ENCODE data around the gene FBXL3. TPM values are rescaled to one million over a fixed set of nuclear protein-coding genes. Genes with fewer than 3 reads are reported as not detected.

Gene FBXL3
- total and polyA plus RNA-seq, 4 donors = 10.2 to 60.4 (median 28.1) TPM

GRCh38 chr13:76971215-76971614 is 55.7 kb downstream of the FBXL3 start (continued):
- TF ChIP-seq FOXA1 (IDR thresholded peaks at IDR 0.05) (no peak), NR2F2 (IDR thresholded peaks at IDR 0.05) (no peak), SP1 (IDR thresholded peaks at IDR 0.05) (no peak), FOXA2 (IDR thresholded peaks at IDR 0.05) (no peak), RXRA (IDR thresholded peaks at IDR 0.05) (no peak), HNF4G (IDR thresholded peaks at IDR 0.05) (no peak), ATF3 (IDR thresholded peaks at IDR 0.05) (no peak), JUND (IDR thresholded peaks at IDR 0.05) (no peak), RAD21 (IDR thresholded peaks at IDR 0.05) (no peak)
- TF ChIP-seq, protein P1, sequence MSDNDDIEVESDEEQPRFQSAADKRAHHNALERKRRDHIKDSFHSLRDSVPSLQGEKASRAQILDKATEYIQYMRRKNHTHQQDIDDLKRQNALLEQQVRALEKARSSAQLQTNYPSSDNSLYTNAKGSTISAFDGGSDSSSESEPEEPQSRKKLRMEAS (IDR thresholded peaks at IDR 0.05) = no peak

DNA sequence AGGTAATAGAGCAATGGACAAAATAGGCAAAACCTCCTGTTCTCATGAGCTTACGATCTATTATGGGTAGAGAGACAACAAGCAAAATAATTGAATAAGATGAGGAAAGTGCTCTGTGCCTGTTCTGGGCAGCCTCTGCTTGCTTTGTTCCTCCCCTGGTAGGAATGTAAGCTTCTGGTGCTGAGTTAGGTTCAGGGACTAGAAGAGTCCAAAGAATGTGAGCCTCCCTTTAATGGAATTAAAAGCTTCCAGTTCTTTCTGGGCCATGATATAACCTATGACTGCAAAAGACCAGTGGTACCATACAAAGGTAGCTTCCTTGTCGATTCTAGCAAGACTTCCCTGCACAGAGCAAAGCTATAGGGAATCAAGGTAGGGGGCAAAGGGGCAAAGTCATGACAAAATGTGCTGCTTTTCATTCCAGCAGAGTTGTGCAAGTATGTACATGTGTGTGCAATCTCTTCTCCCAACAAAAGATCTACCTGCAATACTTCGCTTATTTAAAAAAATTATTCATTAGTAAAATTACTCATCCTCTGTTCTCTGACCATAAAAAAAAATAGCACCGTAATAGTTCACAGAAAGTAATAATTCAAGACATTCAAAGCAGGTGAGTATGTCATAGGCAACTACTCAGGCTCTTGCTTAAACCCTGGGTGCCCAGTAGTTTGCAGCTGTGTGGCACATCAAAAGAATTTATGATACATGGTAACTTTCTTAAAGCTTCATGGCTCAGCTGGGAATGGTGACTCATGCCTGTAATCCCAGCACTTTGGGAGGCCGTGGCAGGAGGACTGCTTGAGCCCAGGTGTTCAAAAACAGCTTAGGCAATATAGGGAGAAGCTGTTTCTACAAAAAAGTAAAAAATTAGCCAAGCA is 57.2 kb downstream of the FBXL3 start:
- no peaks in the 10 kb centered on the region for H3K9me3 ChIP-seq (ENCODE audit: control insufficient read depth in 4 of 4, low read length in 3 of 4)
- H3K4me3 ChIP-seq (ENCODE audit: low read depth in 1 of 3, low read length in 3 of 3) = no peak overlapping the region
- H3K36me3 ChIP-seq (ENCODE audit: control insufficient read depth in 4 of 4, insufficient read depth in 3 of 4, low read depth in 1 of 4, low read length in 3 of 4) = no peaks in the 10 kb centered on the region
- no peak overlapping the region for H3K27ac ChIP-seq (ENCODE audit: low read depth in 1 of 2, low read length in 2 of 2)
- H3K9ac ChIP-seq (ENCODE audit: low read depth in 1 of 2, low read length in 2 of 2) = no peak overlapping the region
- H3K4me1 ChIP-seq (ENCODE audit: control insufficient read depth in 4 of 4, insufficient read depth in 4 of 4, low read length in 3 of 4) = no peaks in the 10 kb centered on the region
- peaks cover 0 to 2% (median 0%) of the 10 kb centered on the region in 4 donors for H3K27me3 ChIP-seq (ENCODE audit: control insufficient read depth in 4 of 4, insufficient read depth in 4 of 4, low read length in 3 of 4)
- 80% methylated on average over 5 of the region's 5 CpGs for whole genome bisulfite sequencing
- no peak for DNase-seq (ENCODE audit: low spot score)
- TF ChIP-seq, protein P2, sequence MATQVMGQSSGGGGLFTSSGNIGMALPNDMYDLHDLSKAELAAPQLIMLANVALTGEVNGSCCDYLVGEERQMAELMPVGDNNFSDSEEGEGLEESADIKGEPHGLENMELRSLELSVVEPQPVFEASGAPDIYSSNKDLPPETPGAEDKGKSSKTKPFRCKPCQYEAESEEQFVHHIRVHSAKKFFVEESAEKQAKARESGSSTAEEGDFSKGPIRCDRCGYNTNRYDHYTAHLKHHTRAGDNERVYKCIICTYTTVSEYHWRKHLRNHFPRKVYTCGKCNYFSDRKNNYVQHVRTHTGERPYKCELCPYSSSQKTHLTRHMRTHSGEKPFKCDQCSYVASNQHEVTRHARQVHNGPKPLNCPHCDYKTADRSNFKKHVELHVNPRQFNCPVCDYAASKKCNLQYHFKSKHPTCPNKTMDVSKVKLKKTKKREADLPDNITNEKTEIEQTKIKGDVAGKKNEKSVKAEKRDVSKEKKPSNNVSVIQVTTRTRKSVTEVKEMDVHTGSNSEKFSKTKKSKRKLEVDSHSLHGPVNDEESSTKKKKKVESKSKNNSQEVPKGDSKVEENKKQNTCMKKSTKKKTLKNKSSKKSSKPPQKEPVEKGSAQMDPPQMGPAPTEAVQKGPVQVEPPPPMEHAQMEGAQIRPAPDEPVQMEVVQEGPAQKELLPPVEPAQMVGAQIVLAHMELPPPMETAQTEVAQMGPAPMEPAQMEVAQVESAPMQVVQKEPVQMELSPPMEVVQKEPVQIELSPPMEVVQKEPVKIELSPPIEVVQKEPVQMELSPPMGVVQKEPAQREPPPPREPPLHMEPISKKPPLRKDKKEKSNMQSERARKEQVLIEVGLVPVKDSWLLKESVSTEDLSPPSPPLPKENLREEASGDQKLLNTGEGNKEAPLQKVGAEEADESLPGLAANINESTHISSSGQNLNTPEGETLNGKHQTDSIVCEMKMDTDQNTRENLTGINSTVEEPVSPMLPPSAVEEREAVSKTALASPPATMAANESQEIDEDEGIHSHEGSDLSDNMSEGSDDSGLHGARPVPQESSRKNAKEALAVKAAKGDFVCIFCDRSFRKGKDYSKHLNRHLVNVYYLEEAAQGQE (IDR thresholded peaks at IDR 0.05) = no peak

DNA sequence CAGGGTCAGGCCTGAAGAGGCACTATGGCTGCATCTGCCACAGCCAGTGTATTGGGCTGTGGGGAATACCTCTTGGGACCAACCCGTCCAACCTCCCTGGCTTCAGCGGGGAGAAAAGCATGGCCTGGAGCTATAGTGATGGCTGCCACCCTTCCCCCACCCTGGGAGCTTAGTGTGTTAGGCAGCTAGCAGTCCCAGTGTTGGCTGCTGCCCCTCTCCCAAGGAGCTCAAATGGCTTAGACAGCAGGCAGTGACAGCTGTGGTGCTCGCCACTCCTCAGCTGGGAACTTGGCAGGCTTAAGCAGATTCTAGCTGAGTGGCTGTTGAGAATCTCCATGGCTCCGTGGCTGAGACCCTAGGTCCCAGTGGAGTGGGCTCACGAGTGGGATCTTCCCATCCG is 58.9 kb downstream of the FBXL3 start:
- TF ChIP-seq GABPA (IDR thresholded peaks at IDR 0.05 in 1 of 2, conservative IDR thresholded peaks at IDR 0.05 in 1 of 2) (no peak), ATF3 (IDR thresholded peaks at IDR 0.05) (no peak), JUND (IDR thresholded peaks at IDR 0.05) (no peak), ZBTB33 (IDR thresholded peaks at IDR 0.05) (no peak), RAD21 (IDR thresholded peaks at IDR 0.05) (no peak), TAF1 (conservative IDR thresholded peaks at IDR 0.05) (no peak), HNF4A (conservative IDR thresholded peaks at IDR 0.05) (no peak), YY1 (IDR thresholded peaks at IDR 0.05) (no peak), SP1 (IDR thresholded peaks at IDR 0.05) (no peak)
- TF ChIP-seq, protein P3, sequence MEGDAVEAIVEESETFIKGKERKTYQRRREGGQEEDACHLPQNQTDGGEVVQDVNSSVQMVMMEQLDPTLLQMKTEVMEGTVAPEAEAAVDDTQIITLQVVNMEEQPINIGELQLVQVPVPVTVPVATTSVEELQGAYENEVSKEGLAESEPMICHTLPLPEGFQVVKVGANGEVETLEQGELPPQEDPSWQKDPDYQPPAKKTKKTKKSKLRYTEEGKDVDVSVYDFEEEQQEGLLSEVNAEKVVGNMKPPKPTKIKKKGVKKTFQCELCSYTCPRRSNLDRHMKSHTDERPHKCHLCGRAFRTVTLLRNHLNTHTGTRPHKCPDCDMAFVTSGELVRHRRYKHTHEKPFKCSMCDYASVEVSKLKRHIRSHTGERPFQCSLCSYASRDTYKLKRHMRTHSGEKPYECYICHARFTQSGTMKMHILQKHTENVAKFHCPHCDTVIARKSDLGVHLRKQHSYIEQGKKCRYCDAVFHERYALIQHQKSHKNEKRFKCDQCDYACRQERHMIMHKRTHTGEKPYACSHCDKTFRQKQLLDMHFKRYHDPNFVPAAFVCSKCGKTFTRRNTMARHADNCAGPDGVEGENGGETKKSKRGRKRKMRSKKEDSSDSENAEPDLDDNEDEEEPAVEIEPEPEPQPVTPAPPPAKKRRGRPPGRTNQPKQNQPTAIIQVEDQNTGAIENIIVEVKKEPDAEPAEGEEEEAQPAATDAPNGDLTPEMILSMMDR (IDR thresholded peaks at IDR 0.05; ENCODE audit: low read depth, low read length, missing input control) = no peak
- no peaks in the 10 kb centered on the region for H3K9me3 ChIP-seq (ENCODE audit: control insufficient read depth in 4 of 4, low read length in 3 of 4)
- no peak for DNase-seq (ENCODE audit: low spot score)
- no peak overlapping the region for H3K4me3 ChIP-seq (ENCODE audit: low read depth in 1 of 3, low read length in 3 of 3)
- 86% methylated on average over 6 of the region's 6 CpGs for WGBS
- H3K36me3 ChIP-seq (ENCODE audit: control insufficient read depth in 4 of 4, insufficient read depth in 3 of 4, low read depth in 1 of 4, low read length in 3 of 4) = no peaks in the 10 kb centered on the region
- H3K4me1 ChIP-seq (ENCODE audit: control insufficient read depth in 4 of 4, insufficient read depth in 4 of 4, low read length in 3 of 4) = no peaks in the 10 kb centered on the region
- peaks cover 0 to 2% (median 0%) of the 10 kb centered on the region in 4 donors for H3K27me3 ChIP-seq (ENCODE audit: control insufficient read depth in 4 of 4, insufficient read depth in 4 of 4, low read length in 3 of 4)
- H3K9ac ChIP-seq (ENCODE audit: low read depth in 1 of 2, low read length in 2 of 2) = no peak overlapping the region
- H3K27ac ChIP-seq (ENCODE audit: low read depth in 1 of 2, low read length in 2 of 2) = no peak overlapping the region

Data from liver (tissue), 9 donors.